ENCODE results near the gene TPK1. TPM values are rescaled to one million over a fixed set of nuclear protein-coding genes. Genes with fewer than 3 reads are reported as not detected.

Gene TPK1
- polyA plus RNA-seq, 1 of the 3 experiments (the other 2 are of a cell fraction) = 3.3 TPM

DNA sequence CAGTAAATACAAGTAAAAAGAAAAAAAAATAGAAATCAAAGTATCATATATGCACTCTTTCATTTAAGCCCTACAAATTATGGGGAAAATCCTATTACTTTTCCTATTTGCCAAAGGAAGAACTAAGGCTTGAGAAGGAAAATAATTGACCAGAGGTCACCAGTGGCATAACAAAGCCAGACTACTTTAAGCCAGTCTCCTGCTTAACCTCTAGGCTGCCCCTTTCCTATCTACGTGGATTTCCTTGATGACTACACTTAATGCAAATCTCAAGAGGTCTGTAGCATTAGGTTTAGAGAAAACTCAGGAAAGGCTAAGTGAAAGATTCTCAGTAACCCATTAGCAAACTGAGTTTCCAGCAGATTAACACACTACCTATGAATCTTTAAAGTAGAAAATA, 49.8 kb downstream of the TPK1 start:
- TF ChIP-seq, protein P1, sequence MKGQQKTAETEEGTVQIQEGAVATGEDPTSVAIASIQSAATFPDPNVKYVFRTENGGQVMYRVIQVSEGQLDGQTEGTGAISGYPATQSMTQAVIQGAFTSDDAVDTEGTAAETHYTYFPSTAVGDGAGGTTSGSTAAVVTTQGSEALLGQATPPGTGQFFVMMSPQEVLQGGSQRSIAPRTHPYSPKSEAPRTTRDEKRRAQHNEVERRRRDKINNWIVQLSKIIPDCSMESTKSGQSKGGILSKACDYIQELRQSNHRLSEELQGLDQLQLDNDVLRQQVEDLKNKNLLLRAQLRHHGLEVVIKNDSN (IDR thresholded peaks at IDR 0.05; ENCODE audit: borderline replicate concordance, low read depth) = no peak
- TF ChIP-seq TEAD4 (IDR thresholded peaks at IDR 0.05; ENCODE audit: borderline replicate concordance, insufficient read depth) = no peak
- TF ChIP-seq, protein P2, sequence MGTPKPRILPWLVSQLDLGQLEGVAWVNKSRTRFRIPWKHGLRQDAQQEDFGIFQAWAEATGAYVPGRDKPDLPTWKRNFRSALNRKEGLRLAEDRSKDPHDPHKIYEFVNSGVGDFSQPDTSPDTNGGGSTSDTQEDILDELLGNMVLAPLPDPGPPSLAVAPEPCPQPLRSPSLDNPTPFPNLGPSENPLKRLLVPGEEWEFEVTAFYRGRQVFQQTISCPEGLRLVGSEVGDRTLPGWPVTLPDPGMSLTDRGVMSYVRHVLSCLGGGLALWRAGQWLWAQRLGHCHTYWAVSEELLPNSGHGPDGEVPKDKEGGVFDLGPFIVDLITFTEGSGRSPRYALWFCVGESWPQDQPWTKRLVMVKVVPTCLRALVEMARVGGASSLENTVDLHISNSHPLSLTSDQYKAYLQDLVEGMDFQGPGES (IDR thresholded peaks at IDR 0.05; ENCODE audit: low read depth, low read length) = no peak
- TF ChIP-seq SIN3A (IDR thresholded peaks at IDR 0.05; ENCODE audit: borderline replicate concordance, low read depth, low read length) = no peak
- no peak for TF ChIP-seq ELF1 (IDR thresholded peaks at IDR 0.05)
- TF ChIP-seq RXRA (IDR thresholded peaks at IDR 0.05; ENCODE audit: borderline replicate concordance, low read depth) = no peak
- TF ChIP-seq TAF1 (IDR thresholded peaks at IDR 0.05; ENCODE audit: borderline replicate concordance, low read depth, low read length) = no peak
- no peak for TF ChIP-seq FOXM1 (IDR thresholded peaks at IDR 0.05; ENCODE audit: low read depth)
- no peak for TF ChIP-seq SMC3 (IDR thresholded peaks at IDR 0.05; ENCODE audit: low read depth, low read length)
- no peak for TF ChIP-seq NFIC (IDR thresholded peaks at IDR 0.05; ENCODE audit: borderline replicate concordance)
- no peak for TF ChIP-seq FOSL2 (IDR thresholded peaks at IDR 0.05; ENCODE audit: borderline replicate concordance, low read depth)
- TF ChIP-seq, protein P3, sequence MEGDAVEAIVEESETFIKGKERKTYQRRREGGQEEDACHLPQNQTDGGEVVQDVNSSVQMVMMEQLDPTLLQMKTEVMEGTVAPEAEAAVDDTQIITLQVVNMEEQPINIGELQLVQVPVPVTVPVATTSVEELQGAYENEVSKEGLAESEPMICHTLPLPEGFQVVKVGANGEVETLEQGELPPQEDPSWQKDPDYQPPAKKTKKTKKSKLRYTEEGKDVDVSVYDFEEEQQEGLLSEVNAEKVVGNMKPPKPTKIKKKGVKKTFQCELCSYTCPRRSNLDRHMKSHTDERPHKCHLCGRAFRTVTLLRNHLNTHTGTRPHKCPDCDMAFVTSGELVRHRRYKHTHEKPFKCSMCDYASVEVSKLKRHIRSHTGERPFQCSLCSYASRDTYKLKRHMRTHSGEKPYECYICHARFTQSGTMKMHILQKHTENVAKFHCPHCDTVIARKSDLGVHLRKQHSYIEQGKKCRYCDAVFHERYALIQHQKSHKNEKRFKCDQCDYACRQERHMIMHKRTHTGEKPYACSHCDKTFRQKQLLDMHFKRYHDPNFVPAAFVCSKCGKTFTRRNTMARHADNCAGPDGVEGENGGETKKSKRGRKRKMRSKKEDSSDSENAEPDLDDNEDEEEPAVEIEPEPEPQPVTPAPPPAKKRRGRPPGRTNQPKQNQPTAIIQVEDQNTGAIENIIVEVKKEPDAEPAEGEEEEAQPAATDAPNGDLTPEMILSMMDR (IDR thresholded peaks at IDR 0.05) = no peak
- no peak for TF ChIP-seq JUND (IDR thresholded peaks at IDR 0.05)
- no peak for TF ChIP-seq RFX5 (IDR thresholded peaks at IDR 0.05; ENCODE audit: low read length)
- no peak for TF ChIP-seq PBX3 (IDR thresholded peaks at IDR 0.05)
- no peak for TF ChIP-seq TCF12 (IDR thresholded peaks at IDR 0.05)
- no peak for TF ChIP-seq RAD21 (IDR thresholded peaks at IDR 0.05; ENCODE audit: low read length)
- TF ChIP-seq, protein P4, sequence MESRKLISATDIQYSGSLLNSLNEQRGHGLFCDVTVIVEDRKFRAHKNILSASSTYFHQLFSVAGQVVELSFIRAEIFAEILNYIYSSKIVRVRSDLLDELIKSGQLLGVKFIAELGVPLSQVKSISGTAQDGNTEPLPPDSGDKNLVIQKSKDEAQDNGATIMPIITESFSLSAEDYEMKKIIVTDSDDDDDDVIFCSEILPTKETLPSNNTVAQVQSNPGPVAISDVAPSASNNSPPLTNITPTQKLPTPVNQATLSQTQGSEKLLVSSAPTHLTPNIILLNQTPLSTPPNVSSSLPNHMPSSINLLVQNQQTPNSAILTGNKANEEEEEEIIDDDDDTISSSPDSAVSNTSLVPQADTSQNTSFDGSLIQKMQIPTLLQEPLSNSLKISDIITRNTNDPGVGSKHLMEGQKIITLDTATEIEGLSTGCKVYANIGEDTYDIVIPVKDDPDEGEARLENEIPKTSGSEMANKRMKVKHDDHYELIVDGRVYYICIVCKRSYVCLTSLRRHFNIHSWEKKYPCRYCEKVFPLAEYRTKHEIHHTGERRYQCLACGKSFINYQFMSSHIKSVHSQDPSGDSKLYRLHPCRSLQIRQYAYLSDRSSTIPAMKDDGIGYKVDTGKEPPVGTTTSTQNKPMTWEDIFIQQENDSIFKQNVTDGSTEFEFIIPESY (IDR thresholded peaks at IDR 0.05; ENCODE audit: borderline replicate concordance, low read depth) = no peak
- TF ChIP-seq, protein P5, sequence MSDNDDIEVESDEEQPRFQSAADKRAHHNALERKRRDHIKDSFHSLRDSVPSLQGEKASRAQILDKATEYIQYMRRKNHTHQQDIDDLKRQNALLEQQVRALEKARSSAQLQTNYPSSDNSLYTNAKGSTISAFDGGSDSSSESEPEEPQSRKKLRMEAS (IDR thresholded peaks at IDR 0.05; ENCODE audit: low read depth) = no peak
- Histone ChIP-seq H3K27me3 (ENCODE audit: insufficient read depth) (no peaks in the 10 kb centered on the region), H3K9me2 (no peaks in the 10 kb centered on the region), H3K36me3 (replicated peaks in 1 of 2; ENCODE audit: control insufficient read depth in 1 of 2, insufficient read depth in 2 of 2, low read length in 1 of 2) (no peaks in the 10 kb centered on the region), H3K4me3 (ENCODE audit: low read depth in 2 of 2, low read length in 1 of 2) (no peak overlapping the region), H3K9me3 (no peaks in the 10 kb centered on the region), H4K20me1 (ENCODE audit: insufficient read depth) (no peaks in the 10 kb centered on the region), H3K4me1 (ENCODE audit: control insufficient read depth in 1 of 2, insufficient read depth in 2 of 2, low read depth in 1 of 2, low read length in 1 of 2) (no peaks in the 10 kb centered on the region), H3K79me2 (ENCODE audit: insufficient read depth) (no peaks in the 10 kb centered on the region), H3F3A (replicated peaks; ENCODE audit: insufficient read depth) (peaks cover 3% of the 10 kb centered on the region), H3K4me2 (no peak overlapping the region), H3K9ac (no peak overlapping the region), H3K27ac (ENCODE audit: low read depth in 2 of 2, low read length in 1 of 2) (no peak overlapping the region), H2AFZ (ENCODE audit: low read depth) (no peak overlapping the region)
- ChIA-PET POLR2A (no interaction called here), CTCF (interaction anchor here (0.7 kb wide), 1 partner anchor 92 kb away, joined by 3 read pairs; no protein-coding TSS in a partner anchor)
- 0% methylated on average over 1 of the region's 1 CpG for WGBS (ENCODE audit: low lambda C conversion rate)
- no peak for DNase-seq
